Choroid plexus epithelial cell (primary cell): Measurements from ENCODE around the gene GSTM2.

ENCODE experiments used
- DNase-seq: peaks from one replicate; pipeline ENCODE4 v3.0.0-alpha.2; 2010; ENCODE audit warnings: low read depth
- H3K4me3 ChIP-seq: 2 replicates; pipeline ENCODE4 v1.5.1; 2011; ENCODE audit warnings: low read depth, mild to moderate bottlenecking, control low read depth, low read length, moderate library complexity
- CTCF ChIP-seq: conservative IDR thresholded peaks from 2 replicates; pipeline ENCODE4 v1.5.1; 2011; ENCODE audit warnings: low read depth, mild to moderate bottlenecking, control low read depth, inconsistent platforms, low read length, moderate library complexity

Gene GSTM2

GRCh38 chr1:109622137-109622892 is 45.5 kb upstream of the GSTM2 start:
- no peak for TF ChIP-seq CTCF
- peak overlapping the region; percentile 93 for H3K4me3 ChIP-seq
- DNase-seq = no peak

- DNase-seq = no peak
- no peak for TF ChIP-seq CTCF
- no peak overlapping the region for H3K4me3 ChIP-seq
These were observed 45.0 kb upstream of the GSTM2 start for GRCh38 chr1:109622895-109623294.

GRCh38 chr1:109623601-109624161 is 44.2 kb upstream of the GSTM2 start:
- TF ChIP-seq CTCF = no peak
- no peak for DNase-seq
- H3K4me3 ChIP-seq = no peak overlapping the region

GRCh38 chr1:109624201-109625010 is 43.5 kb upstream of the GSTM2 start:
- DNase-seq = no peak

GRCh38 chr1:109625176-109625575 is 42.7 kb upstream of the GSTM2 start:
- TF ChIP-seq CTCF = no peak
- no peak overlapping the region for H3K4me3 ChIP-seq
- DNase-seq = no peak

More at GRCh38 chr1:109624201-109625010, 43.5 kb upstream of the GSTM2 start:
- no peak overlapping the region for H3K4me3 ChIP-seq
- TF ChIP-seq CTCF = no peak

- peak; percentile 22 for TF ChIP-seq CTCF
- no peak for DNase-seq
- no peak overlapping the region for H3K4me3 ChIP-seq
These were observed 42.0 kb upstream of the GSTM2 start for GRCh38 chr1:109625601-109626560.
